Retina (tissue), 1 donor: ENCODE measurements around the gene ZNRF3.
"Not testable (repeated sequence)": the region's sequence is repeated elsewhere in the genome, so short reads cannot be mapped to it uniquely, and the experiment has no call there.

ENCODE experiments used
- DNase-seq: peaks from one replicate; pipeline ENCODE4 v3.0.0-alpha.2; 2016

ZNRF3 gene

DNA sequence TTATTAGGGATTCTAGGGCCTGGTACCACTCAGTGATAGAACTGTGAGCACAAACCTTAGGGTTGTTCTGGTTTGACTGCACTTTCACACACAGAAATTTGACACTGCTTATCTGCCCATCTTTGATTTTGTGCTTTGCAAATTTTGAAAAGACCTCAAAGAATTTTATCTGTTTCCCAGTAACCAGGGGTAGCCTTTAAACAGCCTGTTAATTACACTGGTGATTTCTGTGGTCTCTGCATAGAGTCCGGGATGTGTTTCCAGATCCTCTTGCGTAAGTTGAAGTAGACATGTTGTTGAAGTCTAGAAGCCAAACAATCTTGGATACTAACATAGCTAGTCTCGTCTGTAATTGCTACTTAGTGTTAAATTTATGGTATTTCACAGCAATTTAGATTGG, 103.0 kb downstream of the ZNRF3 start:
- DNase-seq: no peak

DNA sequence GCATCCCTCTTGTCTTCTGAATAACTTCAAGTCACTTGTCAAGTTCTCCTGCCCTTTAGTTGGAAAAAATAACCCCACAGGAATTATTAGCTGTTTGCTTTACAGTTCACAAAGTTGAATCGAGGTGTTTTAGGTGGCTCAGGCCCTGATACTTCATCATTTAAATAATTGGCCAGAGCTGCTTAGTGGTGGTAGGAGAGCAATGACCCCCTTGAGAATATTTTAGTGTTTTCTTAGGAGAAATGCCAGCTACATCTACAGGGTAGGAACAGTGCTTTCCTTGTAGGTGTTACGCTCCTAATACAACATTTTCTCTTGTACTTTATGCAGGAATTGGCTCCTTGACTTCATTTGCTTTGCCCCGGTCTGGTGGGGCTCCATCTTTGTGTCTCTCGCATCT, 105.1 kb downstream of the ZNRF3 start:
- DNase-seq: no peak

DNA sequence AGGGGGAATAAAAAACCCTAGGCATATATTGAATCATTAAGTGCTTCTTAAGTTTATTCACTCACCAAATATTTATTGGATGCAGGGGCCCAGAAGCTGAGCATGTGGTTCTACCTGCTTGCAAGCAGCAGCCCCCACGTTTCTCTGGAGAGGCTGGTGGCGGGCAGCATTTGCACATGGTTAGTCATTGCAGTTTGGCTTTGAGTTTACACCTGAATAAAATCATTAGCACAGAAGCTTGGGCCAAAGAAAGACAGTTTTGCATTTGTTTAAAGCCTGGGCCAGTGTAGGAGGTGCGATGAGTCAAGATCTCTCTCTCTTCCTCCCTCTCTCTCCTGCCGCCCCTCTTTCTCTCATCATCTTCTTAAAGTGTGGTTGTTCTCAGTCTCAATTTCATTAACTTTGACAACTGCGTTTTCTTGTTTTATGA, 105.7 kb downstream of the ZNRF3 start:
- no peak for DNase-seq

DNA sequence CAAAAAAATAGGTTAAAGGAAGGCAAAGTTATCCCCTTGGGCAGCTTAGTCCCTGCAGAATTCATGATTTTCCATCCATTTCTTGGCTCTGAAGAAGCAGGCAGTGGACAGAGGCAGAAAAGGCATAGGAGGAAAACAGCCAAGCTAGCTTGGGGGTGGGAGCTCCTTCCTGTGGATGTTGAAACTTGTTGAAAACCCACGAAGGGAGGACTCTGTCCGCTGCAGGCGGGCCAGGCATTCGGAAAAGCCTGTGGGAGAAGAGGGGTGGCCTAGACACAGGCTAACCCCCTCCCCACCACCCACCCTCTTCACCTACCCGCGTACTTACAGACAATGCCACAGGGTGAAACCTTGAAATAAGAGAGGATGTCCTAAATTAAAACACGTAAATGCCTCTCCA, 106.1 kb downstream of the ZNRF3 start:
- DNase-seq: no peak

DNA sequence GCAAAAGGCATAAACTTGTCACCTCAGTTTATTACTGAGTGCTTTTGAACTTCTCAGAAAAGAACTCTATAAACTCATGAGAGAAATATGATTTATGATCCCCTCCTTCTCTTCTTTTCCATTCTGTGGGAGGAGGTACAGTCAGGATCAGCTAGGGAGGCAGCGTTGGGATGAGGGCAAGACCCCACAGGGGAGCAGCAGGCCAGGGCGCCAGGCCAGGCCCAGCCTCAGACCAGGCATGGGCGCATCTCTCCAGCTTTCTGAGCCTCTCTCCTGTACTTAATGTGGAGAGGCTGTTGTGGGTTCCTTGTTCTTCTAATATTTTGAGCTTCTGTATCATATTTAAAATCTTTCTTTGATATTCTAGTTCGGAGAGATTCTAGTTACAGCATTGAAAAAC, 106.5 kb downstream of the ZNRF3 start:
- DNase-seq: no peak

DNA sequence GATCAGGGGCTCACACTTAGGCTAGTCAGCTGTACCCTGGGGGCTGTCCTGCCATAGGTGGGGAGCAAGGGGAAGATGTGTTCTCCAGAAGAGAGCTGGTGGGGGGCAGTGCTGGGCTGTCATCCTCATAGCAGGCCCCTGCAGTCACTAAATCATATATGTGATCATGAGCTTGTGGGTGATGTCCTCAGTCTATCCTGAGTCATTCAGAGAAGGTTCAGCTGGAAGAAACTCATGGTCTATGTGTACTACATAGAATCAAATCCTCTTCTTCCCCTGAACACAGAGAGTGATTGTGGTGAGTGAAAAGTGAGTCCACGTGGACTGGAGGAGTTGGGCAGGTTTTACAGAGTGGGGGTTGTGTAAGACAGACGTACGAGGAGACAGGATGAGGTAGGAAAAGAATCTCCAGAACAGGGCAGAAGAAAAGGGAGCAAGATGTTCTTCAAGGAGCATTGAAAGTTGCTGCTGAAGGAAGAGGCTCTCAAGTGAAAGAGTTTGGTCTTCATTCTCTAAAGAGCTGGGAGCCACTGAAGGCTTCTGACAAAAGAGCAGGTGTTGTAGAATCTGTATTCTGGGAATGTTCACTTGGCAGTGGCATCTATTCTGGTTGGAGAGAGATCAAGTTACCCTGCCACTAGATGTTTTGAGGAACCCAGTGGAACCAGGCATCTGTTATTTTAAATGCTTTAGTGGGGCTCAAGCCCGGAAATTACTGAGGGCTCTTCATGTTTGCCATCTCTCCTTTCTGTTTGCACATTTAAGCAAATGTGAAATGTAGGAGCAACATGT, 109.4 kb downstream of the ZNRF3 start:
- DNase-seq: no peak

DNA sequence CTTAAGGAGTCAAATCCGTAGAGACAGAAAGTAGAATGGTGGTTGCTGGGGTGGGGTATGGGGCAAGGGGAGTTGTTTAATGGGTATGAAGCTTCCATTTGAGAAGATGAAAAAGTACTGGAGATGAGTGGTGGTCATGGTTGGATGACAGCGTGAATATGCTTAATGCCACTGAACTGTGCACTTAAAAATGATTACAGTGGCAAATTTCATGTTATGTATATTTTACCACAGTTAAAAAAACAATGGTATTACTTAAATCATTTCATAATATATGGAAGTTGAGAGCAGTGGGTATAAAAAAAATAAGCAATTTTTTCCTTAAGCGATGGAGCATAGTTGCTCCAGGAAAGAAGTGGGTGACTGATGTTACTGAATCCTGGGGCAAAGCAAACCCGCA, 111.2 kb downstream of the ZNRF3 start:
- DNase-seq: no peak

DNA sequence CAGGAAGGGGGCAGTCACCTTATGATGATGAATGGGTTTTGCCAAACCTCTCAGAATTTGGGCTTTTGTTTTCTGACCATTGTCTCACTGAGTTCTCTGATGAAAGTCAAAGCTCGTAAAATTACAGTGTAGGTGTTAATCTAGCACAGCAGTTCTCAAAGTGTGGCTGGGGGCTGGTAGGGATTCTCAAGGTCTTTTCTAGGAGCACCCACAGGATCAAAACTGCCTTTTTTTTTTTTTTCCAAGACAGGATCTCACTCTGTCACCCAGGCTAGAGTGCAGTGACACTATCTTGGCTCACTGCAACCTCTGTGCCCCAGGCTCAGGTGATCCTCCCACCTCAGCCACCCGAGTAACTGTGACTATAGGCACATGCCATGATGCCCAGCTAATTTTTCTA, 112.2 kb downstream of the ZNRF3 start:
- DNase-seq: no peak

DNA sequence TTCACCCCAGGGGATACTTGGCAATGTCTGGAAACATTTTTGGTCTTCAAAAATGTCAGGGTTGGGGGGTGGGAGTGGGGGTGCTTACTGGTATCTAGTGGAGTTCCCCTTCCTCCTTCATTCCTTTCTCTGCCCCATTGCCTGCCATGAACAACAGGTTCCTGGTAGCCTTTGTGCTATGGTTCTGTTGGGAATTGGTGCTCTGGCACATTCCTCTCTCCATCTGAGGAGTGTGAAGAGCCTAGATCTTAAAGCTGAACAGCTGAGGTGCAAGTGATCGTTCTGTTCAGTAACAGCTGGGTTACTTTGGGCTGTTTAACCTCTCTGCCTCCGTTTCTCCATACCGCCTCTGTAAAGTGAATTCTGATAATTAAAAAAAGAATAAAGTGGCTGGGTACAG, 114.0 kb downstream of the ZNRF3 start:
- DNase-seq: no peak

DNA sequence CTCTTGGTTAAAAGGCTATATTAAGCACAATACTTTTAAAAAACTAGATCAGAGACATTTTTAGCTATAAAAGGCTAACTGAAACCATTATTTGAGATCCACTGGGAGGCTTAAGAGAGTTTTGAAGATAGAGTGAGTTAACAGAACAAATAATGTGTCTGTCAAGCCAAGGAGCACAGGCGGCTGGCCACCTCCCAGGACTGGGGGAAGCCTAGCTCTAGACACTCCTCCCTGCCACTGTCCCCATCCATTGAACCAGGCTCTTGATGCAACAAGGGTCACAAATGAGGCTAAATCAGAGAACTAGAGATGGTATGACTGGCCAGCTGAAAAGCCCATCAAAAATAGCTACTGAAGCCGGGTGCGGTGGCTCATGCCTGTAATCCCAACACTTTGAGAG, 115.3 kb downstream of the ZNRF3 start:
- DNase-seq: no peak

DNA sequence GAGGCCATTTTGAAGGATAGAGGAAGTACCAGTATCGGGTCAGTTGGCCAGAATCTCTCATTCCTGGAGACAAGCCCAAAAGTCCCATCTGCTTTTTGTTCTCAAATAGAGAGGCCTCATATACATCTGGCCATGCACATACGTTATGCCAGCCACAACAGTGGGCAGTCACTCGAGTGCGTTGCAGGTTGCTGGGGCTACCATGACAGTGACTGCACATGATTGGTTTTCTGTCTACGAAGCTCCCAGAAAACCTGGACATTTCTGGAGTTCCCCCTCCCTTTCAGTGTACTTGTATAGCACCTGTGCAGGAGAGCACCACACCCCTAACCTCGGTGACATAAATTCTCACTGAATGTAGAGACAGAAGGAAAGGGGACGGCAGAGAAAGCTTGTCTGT, 116.1 kb downstream of the ZNRF3 start:
- no peak for DNase-seq

DNA sequence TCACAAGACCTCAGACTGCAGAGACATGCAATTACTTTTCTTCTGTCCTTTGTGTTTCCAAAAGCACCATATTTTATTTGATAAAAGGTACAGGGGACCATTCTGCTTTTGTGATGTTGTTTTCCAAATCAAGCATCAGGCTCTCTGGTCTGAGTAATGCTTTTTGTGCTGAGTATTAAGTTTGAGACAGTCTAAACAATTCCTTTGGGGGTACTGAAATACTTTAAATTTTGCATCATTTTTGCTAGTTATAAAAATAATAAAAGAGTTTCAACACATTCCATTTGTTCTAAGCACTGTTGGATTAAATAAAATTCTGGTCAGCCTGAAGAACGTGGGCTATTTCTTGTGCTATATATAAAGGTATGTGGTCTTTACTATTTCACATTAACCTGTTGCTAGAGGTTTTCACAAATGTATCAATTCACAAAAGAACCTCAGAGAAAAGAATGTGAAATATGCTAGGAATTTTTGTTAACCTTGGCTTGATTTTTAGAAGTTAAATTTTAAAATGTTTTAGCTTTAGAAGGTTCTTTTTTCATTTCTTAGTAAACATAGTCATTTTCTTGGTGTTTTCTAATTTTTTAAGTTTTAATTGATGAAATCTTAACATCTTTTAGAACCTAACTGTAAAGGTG, 116.7 kb downstream of the ZNRF3 start:
- no peak for DNase-seq

DNA sequence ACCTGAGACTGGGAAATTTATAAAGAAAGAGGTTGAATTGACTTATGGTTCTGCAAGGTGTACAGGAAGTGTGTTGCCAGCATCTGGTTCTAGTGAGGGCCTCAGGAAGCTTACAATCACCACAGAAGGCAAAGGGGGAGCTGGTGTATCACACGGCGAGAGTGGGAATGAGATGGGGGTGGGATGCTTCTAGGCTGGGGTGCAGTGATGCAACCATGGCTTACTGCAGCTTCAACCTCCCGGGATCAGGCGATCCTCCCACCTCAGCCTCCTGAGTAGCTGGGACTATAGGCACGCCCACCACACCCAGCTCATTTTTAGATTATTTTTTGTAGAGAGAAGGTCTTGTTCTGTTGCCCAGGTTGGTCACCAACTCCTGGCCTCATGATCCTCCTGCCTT, 117.3 kb downstream of the ZNRF3 start:
- no peak for DNase-seq

DNA sequence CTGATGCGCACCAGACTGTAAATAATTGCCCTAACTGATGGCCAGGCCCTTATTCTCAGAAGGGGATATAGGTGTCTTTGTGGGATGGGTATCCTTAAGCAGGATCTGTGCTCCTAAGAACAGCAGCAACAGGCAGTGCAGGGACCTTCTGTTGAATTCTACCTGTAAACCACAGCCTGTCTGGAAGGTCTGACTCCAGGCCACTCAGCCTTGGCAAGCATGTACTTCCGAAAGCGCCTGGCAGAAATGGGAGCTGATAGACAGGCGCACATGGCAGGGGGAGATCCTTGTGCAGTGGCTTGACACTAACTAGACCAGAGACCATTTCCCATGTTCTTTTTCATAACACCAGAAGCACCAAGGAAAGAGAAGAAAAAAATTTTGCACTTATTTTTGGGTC, 119.2 kb downstream of the ZNRF3 start:
- DNase-seq: no peak

DNA sequence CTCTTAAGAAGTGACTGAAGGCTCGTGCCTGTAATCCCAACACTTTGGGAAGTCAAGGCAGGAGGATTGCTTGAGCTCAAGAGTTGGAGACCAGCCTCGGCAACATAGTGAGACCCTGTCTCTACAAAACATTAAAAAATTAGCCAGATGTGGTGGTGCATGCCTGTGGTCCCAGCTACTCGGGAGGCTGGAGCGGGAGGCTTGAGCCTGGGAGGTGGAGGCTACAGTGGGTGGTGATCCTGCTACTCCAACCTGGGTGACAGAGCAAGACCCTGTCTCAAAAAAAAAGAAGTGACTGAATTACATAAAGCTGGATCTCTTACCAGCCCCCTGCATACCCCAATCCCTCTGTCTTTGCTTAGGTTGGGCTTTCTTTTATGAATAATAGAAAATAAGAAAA, 120.2 kb downstream of the ZNRF3 start:
- no peak for DNase-seq

DNA sequence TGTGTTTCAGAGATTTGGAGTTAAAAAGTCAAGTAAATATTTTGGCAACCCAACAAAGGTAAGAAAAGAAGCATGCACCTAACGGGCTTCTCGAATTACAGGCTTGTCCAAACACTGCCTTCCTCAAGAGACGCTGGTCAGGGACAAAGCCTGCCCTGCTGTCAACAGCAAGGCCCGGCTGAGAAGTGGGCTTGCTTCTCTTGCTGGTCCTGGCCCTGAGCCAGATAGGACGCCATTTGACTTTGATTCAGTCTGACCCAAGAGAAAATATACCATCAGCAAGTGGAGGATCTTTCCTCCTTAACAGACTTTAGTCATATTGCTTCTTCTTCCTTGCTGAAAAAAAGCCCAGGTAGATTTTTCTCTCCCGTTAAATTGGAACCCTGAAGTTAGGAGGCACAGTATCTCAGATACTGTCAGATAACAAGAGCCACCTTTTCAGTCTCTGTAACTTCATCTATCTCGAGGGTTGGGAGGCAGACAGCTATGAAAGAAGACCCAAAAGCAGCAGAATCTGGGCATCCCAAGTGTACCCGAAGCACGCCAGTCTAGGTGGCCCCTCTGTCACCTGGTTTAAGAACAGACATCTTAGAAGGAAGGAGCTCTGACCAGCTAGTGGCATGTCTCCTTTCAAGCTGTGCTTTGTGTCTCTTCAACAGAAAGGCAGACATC, 120.7 kb downstream of the ZNRF3 start:
- peak; percentile 42 for DNase-seq

DNA sequence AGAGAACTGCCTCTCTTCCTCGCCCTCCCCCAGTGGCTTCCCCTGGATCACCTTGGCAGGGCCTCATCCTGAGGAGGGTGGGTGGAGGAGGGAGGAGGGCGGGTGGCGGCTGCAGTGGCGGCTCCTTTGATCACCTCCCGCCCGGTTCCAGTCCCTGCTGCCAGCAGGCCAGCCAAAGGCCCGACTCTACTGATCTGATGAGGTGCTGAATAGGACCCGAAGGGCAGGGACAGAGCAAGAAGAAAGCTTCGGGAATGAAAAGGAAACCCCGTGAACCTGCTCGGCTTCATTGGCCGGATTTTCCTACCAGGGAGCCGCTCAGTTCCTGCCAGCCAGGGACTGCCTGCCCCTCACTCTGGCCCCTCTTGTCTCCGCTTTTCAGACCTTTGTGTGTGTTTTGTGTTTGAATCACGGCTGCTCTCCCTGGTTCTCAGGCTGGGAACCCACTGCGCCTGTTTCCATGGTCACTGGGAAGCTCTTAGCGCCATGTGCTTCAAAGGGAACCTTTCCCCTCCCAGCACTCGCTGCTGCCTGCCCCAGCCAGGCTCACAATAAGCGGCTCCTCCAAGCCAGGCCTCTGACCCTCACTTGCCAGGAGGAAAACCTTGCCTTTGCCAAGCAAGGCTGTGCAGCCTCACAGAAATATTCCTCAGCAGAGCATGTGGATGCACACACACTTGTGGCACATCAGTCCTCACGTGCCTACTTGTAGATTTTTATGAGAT, 121.4 kb downstream of the ZNRF3 start:
- peak; percentile 84 for DNase-seq

DNA sequence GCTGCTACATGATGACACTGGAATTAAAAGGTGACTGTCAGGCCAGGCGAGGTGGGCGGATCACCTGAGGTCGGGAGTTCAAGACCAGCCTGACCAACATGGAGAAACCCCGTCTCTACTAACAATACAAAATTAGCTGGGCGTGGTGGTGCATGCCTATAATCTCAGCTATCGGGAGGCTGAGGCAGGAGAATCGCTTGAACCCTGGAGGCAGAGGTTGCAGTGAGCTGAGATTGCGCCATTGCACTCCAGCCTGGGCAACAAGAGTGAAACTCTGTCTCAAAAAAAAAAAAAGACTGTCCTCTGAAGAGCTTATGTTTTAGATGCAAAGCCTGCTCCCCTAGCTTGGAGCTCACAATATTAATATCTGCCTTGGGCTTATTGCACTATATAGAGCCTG, 122.4 kb downstream of the ZNRF3 start:
- not testable (repeated sequence) for DNase-seq

DNA sequence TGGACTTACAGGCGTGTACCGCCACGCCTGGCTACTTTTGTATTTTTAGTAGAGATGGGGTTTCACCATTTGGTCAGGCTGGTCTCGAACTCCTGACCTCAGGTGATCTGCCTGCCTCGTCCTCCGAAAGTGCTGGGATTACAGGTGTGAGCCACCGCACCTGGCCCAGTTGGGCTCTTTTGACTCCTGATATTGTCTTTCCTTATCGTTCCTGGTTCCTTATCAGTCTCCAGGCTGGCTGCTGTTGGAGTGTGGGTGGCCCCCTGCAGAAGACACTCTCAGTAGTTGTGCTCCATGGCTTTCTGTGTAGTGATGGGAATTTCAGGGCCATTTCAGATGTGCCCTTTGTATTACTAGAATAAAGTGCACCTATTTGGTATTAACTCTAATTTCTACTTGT, 123.0 kb downstream of the ZNRF3 start:
- no peak for DNase-seq

DNA sequence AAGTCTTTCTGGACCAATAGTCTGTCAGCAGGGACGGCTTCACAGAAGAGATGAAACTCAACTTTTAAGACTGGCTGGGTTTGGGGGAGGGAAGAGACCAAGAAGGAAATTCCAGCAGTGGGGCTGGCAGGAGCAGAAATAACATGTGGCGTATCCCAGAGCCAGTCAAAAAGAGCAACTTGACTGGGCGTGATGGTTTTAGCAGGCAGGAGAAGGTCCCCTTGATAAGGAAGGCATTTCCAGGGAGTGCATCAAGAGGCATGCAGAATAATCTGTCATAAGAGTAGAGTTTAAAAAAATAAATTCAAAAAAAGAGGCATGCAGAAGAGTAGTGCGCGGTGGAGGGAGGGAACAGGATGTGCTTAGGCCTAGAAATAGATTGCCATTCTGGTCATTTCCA, 125.8 kb downstream of the ZNRF3 start:
- DNase-seq: no peak

DNA sequence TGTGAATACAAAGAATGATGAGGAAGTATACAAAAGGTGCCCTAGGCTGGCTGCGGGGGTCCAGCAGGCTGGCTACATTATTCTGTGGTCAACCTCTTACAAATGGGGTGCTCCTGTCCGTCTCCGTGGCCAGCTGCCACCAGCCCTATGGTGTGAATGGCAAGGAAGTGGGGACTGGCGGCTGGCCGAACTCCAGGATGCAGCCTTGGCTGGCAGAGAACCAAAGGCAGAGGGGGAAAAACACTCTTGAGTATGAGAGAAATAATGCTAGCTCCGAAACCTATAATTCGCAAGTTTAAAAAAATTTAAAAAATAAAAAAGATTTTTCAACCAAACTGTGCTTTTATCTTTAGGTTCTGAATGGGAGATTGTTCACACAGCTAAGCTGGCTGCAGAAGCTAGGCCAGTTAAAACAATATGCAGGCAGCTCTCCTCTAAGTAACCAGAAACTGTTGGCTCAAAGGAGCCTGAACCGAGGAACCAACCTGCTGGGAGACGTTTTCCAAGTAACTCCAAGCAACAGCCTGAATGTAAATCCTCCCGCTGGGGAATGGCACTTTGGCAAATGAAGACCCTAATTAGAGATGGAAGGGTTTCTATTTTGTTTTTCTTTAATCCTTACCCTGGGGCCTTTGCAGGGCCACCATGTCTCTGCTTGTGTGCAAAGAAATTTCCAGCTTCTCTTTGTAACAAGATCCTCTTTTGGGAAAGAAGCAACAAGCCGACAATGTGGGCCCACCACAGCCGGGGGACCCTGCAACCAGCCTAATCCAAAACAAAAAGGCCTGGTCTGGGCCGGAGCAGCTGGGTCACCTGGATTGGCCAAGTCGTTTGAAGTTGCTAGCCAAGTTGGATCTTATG, 128.1 kb downstream of the ZNRF3 start:
- DNase-seq: no peak

DNA sequence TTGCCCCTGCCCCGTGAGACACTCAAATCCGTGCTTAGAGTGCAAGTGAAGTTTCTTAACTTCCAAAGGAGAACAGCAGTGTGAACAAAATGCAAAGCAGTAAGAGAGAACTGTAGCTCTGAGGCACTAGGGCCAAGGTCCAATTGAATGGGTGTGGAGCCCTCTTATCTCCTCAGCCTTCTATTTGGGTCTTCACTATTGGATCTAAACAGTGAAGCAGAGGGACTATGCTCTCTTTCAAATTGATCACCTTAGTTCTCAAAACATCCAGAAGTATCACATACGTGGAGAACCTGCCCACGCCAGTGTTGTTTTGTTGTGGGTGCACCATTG, 128.7 kb downstream of the ZNRF3 start:
- DNase-seq: no peak

DNA sequence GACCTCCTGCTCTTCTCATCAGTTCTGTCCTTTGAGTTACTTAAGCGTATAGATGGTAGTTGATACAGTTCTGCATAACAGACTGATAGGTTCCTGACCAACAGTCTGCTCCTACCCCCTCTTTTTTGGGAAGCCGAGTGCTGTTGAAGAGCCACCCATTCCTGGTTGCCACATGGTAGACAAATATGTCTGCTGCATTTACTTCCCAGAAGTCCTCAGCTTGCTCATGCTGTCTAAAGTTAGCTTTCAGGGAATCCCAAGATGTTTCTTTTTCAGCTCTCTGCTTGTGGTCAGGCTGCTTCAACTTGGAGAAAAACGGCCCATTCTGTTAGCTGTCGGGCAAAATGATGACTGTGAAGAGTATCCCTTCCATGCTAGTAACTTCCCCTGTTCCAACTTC, 129.6 kb downstream of the ZNRF3 start:
- DNase-seq: no peak
